Measurements from ENCODE around the gene PRSS56. TPM values are rescaled to one million over a fixed set of nuclear protein-coding genes. Genes with fewer than 3 reads are reported as not detected.

PRSS56 gene
- total and polyA plus RNA-seq, 2 of the 8 experiments (the other 6 are each of a cell fraction or from before 2014, with no cell fraction given), result 0.03 TPM; not detected in 1

DNA sequence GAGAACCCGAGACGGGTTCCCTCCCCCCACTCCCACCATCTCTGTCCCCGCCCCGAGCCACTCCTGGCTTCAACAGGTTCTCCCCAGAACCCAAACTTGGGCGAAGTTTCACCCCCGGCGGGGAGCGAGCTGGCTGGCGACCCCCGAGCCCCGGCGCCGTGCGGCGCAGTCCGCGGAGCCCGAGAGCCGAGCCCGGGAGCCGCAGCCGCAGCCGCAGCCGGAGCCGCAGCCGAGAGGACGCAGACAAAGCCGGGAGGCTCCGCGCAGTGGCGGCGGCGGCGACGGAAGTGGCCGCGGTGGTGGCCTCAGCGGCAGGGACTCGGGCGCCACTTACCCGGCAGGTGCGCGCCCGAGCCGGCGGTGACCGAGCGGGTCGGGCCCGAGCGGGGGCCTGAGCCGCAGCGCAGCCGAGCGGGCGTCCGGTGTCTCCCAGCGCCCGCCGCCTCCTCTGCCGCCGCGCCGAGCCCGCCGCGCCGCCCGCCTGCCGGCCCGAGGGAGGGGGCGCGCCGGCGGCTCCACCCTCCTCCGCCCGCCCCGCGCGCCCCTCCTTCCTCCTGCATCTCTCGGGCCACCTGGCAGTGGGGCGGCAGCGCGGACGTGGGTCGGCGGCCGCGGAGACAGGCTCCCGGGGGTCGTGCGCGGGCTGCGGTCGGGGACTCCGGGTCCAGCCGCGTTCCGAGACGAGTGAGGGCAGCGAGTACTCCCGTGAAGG lies 32.6 kb upstream of the PRSS56 start, which contains the start of gene ECEL1:
Gene ECEL1 (minus strand): TSS at position 450 of the 712 bp plus-strand sequence. CDS start 1,181 bp downstream, outside the sequence.
- H4K20me1 ChIP-seq (replicated peaks in 1 of 2; ENCODE audit: control insufficient read depth in 1 of 2, insufficient read depth in 2 of 2, low read length in 2 of 2), result peaks cover 6 to 11% of the 10 kb centered on the region in 2 experiments
- peak within 1 kb of the TSS; percentile 39; the same call in 1 of the 2 replicates for H2BK12ac ChIP-seq (ENCODE audit: low read depth, low read length)
- H2BK20ac ChIP-seq (ENCODE audit: low read length), result peak within 1 kb of the TSS; percentile 34; the same call in 1 of the 2 replicates
- no peaks in the 10 kb centered on the region for H3K79me1 ChIP-seq (ENCODE audit: low read depth, low read length)
- no peak within 1 kb of the TSS for H2BK120ac ChIP-seq (replicated peaks; ENCODE audit: low read depth, low read length)
- no peaks in the 10 kb centered on the region; a peak in 1 of 4 replicates for H3K9me3 ChIP-seq (ENCODE audit: insufficient read depth in 2 of 2, low read depth in 1 of 2, low read length in 1 of 2)
- H4K8ac ChIP-seq (ENCODE audit: extremely low read depth, insufficient read depth, low read length), result peak within 1 kb of the TSS; percentile 75
- peak within 1 kb of the TSS; percentile 56 to 79 for H3K4me2 ChIP-seq (ENCODE audit: insufficient read depth in 1 of 2, low read depth in 2 of 2, low read length in 2 of 2)
- H3K27me3 ChIP-seq (replicated peaks in 1 of 4; ENCODE audit: control insufficient read depth in 3 of 4, extremely low read depth in 1 of 4, insufficient read depth in 3 of 4, low read length in 3 of 4), result peaks cover 35 to 58% (median 50%) of the 10 kb centered on the region in 4 experiments
- H3K56ac ChIP-seq (replicated peaks; ENCODE audit: insufficient read length, low read depth, low read length), result peak within 1 kb of the TSS; percentile 16
- H2BK5ac ChIP-seq (ENCODE audit: low read depth, low read length), result no peak within 1 kb of the TSS
- H2AK5ac ChIP-seq (ENCODE audit: low read depth, low read length), result 0 out of 2 replicates have a peak within 1 kb of the TSS, but pooled peaks have one; percentile 49
- WGBS, 2 experiments (ENCODE audit: extremely low coverage in 1 of 2, insufficient coverage in 1 of 2, insufficient read length in 1 of 2, insufficient replicate concordance in 2 of 2, low coverage in 1 of 2, low lambda C conversion rate in 2 of 2, missing lambda C conversion rate in 1 of 2), result 1% methylated on average over 43 of the region's 102 CpGs; no CpG with 5 or more reads in 1 of the 2 experiments
- ChIA-PET POLR2A (ENCODE audit: partially characterized antibody) (interaction anchor here (1.2 kb wide), 1 partner anchor 10 kb away, joined by 5 read pairs; no protein-coding TSS in a partner anchor), CTCF (ENCODE audit: partially characterized antibody) (interaction anchor here (0.9 to 3.6 kb wide), 5 partner anchors 14 to 35 kb away, joined by 3 to 32 read pairs (median 3); partner anchors contain the start of gene PRSS56)
- TF ChIP-seq KDM4A (IDR thresholded peaks at IDR 0.05; ENCODE audit: low read depth, low read length, severe bottlenecking) (peak; percentile 84), EZH2 (IDR thresholded peaks at IDR 0.05; ENCODE audit: low read depth, low read length, severe bottlenecking) (peak; percentile 26), ASH2L (IDR thresholded peaks at IDR 0.05; ENCODE audit: low read length) (peak; percentile 1), TAF1 (IDR thresholded peaks at IDR 0.05; ENCODE audit: low read depth, low read length) (no peak), RBBP5 (IDR thresholded peaks at IDR 0.05; ENCODE audit: borderline replicate concordance, low read depth, low read length) (no peak)
- no peak within 1 kb of the TSS for H4K5ac ChIP-seq (ENCODE audit: insufficient read length, low read depth, low read length)
- H3K23me2 ChIP-seq (ENCODE audit: low read depth, low read length), result peaks cover 12% of the 10 kb centered on the region; the same call in 1 of the 2 replicates
- peak within 1 kb of the TSS; percentile 26 to 62 (median 28) for H3K4me3 ChIP-seq (ENCODE audit: extremely low read depth in 1 of 4, insufficient read depth in 2 of 4, low read depth in 3 of 4, low read length in 4 of 4)
- no peak for FAIRE-seq
- peak within 1 kb of the TSS; percentile 48 for H3K18ac ChIP-seq (ENCODE audit: extremely low read depth, low read length)
- H3K23ac ChIP-seq (ENCODE audit: insufficient read length), result no peak within 1 kb of the TSS
- H3K9ac ChIP-seq (replicated peaks in 1 of 4; ENCODE audit: extremely low read depth in 1 of 4, low read depth in 3 of 4, low read length in 3 of 4), result no peak within 1 kb of the TSS
- H2AFZ ChIP-seq (ENCODE audit: low read length), result no peak within 1 kb of the TSS
- H2BK15ac ChIP-seq (ENCODE audit: low read length), result no peak within 1 kb of the TSS
- peaks cover 0 to 11% (median 0%) of the 10 kb centered on the region in 4 experiments; a peak in 1 of 8 replicates for H3K36me3 ChIP-seq (ENCODE audit: control insufficient read depth in 2 of 4, insufficient read depth in 4 of 4, low read length in 3 of 4)
- H3K4ac ChIP-seq (replicated peaks; ENCODE audit: insufficient read length, low read depth, low read length), result no peak within 1 kb of the TSS
- DNase-seq (ENCODE audit: low read depth in 1 of 2, low spot score in 2 of 2), result peak in 1 of 2 experiments; percentile 71
- no peak within 1 kb of the TSS for H3K14ac ChIP-seq (ENCODE audit: insufficient read length)
- peaks cover 0 to 40% (median 22%) of the 10 kb centered on the region in 4 experiments; a peak in 6 of 7 replicates for H3K4me1 ChIP-seq (replicated peaks in 1 of 4; ENCODE audit: control insufficient read depth in 3 of 4, insufficient read depth in 4 of 4, low read length in 3 of 4)
- H4K91ac ChIP-seq (replicated peaks; ENCODE audit: insufficient read length, low read length), result no peak within 1 kb of the TSS
- no peaks in the 10 kb centered on the region for H3K79me2 ChIP-seq (ENCODE audit: control insufficient read depth in 1 of 2, insufficient read depth in 2 of 2, low read length in 2 of 2)
- no peak within 1 kb of the TSS for H3K27ac ChIP-seq (ENCODE audit: low read depth, low read length)

Measured in H1 (cell line).